ENCODE results near the gene NOTCH2.

The NOTCH2 gene

DNA sequence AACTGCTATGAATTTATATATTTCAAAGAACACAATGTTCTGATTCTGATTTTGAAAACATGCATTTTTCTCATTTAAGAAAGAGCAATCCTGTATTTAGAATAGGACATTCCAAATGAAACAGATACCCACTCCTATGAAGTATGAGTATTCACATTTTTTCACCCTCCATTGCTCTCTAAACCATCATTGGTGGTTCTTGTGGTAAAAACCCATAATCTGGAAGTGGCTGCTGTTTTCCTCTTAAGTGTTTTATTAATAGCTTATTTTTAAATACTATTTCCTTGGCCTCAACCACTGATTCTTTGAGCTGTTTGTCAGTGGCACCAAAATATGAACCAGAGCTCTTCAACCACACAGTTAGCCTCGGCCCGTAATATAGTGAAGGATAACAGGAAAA is 113.2 kb downstream of the NOTCH2 start:
- no peaks in the 10 kb centered on the region for H4K20me1 ChIP-seq (ENCODE audit: insufficient read depth, low read length)
- no peak for DNase-seq

DNA sequence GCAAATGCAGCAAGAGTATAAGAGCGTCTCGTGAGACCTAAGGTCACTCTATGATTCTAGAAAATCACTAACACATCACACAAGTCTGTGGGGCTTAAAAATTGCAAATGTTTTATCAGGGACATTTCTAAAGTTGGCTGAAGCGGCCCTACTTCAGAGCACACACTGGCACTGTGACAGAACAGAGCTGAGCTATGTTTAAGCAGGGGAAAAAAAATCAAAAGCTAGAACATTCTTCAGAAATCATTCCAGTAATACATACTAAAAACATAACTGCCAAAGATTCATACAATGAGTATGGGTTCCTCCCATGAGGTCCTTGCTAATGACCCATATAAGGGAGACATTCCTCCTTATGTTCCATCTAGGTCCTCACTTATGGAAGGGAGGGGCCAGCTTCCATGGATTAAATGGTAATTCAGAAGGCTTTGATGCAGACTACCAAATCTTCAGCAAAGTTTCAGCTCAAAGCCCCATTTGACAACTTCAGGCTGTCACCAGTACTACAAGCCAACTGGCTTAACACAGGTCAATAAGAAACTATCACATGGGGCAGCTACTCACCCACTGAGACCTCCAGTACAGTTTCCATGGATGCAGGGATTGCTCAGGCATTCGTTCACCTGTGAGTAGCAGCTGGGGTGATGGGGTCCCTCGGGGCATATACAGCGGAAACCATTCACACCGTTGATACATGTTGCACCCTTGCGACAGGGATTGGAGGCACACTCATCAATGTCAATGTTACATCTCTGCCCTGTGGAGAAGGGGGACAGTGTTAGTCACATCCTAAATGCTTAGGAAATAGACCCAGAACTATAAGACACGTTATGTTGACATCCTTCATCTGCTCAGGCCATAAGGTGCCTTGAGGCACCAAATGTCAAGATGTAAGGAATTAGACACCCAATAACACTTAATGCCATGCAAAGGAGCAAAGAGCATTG is 114.7 kb downstream of the NOTCH2 start:
- H3K27me3 ChIP-seq (replicated peaks; ENCODE audit: insufficient read depth, low read length) = no peaks in the 10 kb centered on the region
- H3K27ac ChIP-seq (ENCODE audit: low read length) = no peak overlapping the region
- H3K4me3 ChIP-seq (ENCODE audit: low read length) = no peak overlapping the region
- no peaks in the 10 kb centered on the region for H3K9me2 ChIP-seq (replicated peaks; ENCODE audit: insufficient read depth, low read length)
- no peak for DNase-seq
- TF ChIP-seq EZH2 (optimal IDR thresholded peaks at IDR 0.05; ENCODE audit: low read depth, low read length) (no peak), EZH2phosphoT487 (IDR thresholded peaks at IDR 0.05; ENCODE audit: low read length) (no peak), CTCF (IDR thresholded peaks at IDR 0.05; ENCODE audit: low read length) (no peak)
- no peaks in the 10 kb centered on the region for H3K9me3 ChIP-seq (replicated peaks; ENCODE audit: insufficient read depth, low read length)
- H3K36me3 ChIP-seq (replicated peaks; ENCODE audit: insufficient read depth, low read length) = no peaks in the 10 kb centered on the region
- no peaks in the 10 kb centered on the region for H3F3A ChIP-seq (ENCODE audit: insufficient read depth, low read length)
- no peaks in the 10 kb centered on the region for H4K20me1 ChIP-seq (ENCODE audit: insufficient read depth, low read length)
- no peak overlapping the region for H2AFZ ChIP-seq (ENCODE audit: low read length)
- no peak overlapping the region for H3K9ac ChIP-seq (ENCODE audit: low read length)
- H3K79me2 ChIP-seq (ENCODE audit: low read length) = no peaks in the 10 kb centered on the region
- H3K4me2 ChIP-seq (ENCODE audit: low read depth, low read length) = no peak overlapping the region
- H3K4me1 ChIP-seq (ENCODE audit: low read length) = no peaks in the 10 kb centered on the region

More for the DNA sequence above, 113.2 kb downstream of the NOTCH2 start:
- Histone ChIP-seq H3K27ac (ENCODE audit: low read length) (no peak overlapping the region), H3K36me3 (replicated peaks; ENCODE audit: insufficient read depth, low read length) (no peaks in the 10 kb centered on the region), H3K4me1 (ENCODE audit: low read length) (no peaks in the 10 kb centered on the region), H3K79me2 (ENCODE audit: low read length) (no peaks in the 10 kb centered on the region), H3K4me3 (ENCODE audit: low read length) (no peak overlapping the region), H2AFZ (ENCODE audit: low read length) (no peak overlapping the region), H3K4me2 (ENCODE audit: low read depth, low read length) (no peak overlapping the region), H3K9me3 (replicated peaks; ENCODE audit: insufficient read depth, low read length) (no peaks in the 10 kb centered on the region), H3K27me3 (replicated peaks; ENCODE audit: insufficient read depth, low read length) (no peaks in the 10 kb centered on the region), H3F3A (ENCODE audit: insufficient read depth, low read length) (no peaks in the 10 kb centered on the region), H3K9me2 (replicated peaks; ENCODE audit: insufficient read depth, low read length) (no peaks in the 10 kb centered on the region), H3K9ac (ENCODE audit: low read length) (no peak overlapping the region)
- TF ChIP-seq EZH2phosphoT487 (IDR thresholded peaks at IDR 0.05; ENCODE audit: low read length) = no peak
- TF ChIP-seq CTCF (IDR thresholded peaks at IDR 0.05; ENCODE audit: low read length) = no peak
- TF ChIP-seq EZH2 (optimal IDR thresholded peaks at IDR 0.05; ENCODE audit: low read depth, low read length) = no peak

GRCh38 chr1:119953266-119953998 is 116.0 kb downstream of the NOTCH2 start:
- H3K36me3 ChIP-seq (replicated peaks; ENCODE audit: insufficient read depth, low read length) = no peaks in the 10 kb centered on the region
- no peaks in the 10 kb centered on the region for H3K9me3 ChIP-seq (replicated peaks; ENCODE audit: insufficient read depth, low read length)
- TF ChIP-seq EZH2phosphoT487 (IDR thresholded peaks at IDR 0.05; ENCODE audit: low read length) = no peak
- TF ChIP-seq CTCF (IDR thresholded peaks at IDR 0.05; ENCODE audit: low read length) = no peak
- TF ChIP-seq EZH2 (optimal IDR thresholded peaks at IDR 0.05; ENCODE audit: low read depth, low read length) = no peak
- H3K9me2 ChIP-seq (replicated peaks; ENCODE audit: insufficient read depth, low read length) = no peaks in the 10 kb centered on the region
- H3K4me3 ChIP-seq (ENCODE audit: low read length) = no peak overlapping the region
- H3K4me2 ChIP-seq (ENCODE audit: low read depth, low read length) = no peak overlapping the region
- no peaks in the 10 kb centered on the region for H3F3A ChIP-seq (ENCODE audit: insufficient read depth, low read length)
- no peak for DNase-seq
- no peak overlapping the region for H3K27ac ChIP-seq (ENCODE audit: low read length)
- no peaks in the 10 kb centered on the region for H3K79me2 ChIP-seq (ENCODE audit: low read length)
- no peak overlapping the region for H2AFZ ChIP-seq (ENCODE audit: low read length)
- no peaks in the 10 kb centered on the region for H3K4me1 ChIP-seq (ENCODE audit: low read length)
- no peaks in the 10 kb centered on the region for H3K27me3 ChIP-seq (replicated peaks; ENCODE audit: insufficient read depth, low read length)
- no peak overlapping the region for H3K9ac ChIP-seq (ENCODE audit: low read length)
- H4K20me1 ChIP-seq (ENCODE audit: insufficient read depth, low read length) = no peaks in the 10 kb centered on the region
